Activated CD4-positive, alpha-beta T cell treated with anti-CD3 and anti-CD28 coated beads, Interleukin-2, amount 50 U/mL, for 1 hour (primary cell): Measurements from ENCODE around the gene C4orf51.
A peak's percentile ranks its signal among the peaks of the same experiment; 100 is the strongest.

ENCODE experiments used
- DNase-seq: peaks from one replicate; pipeline ENCODE4 v3.0.0-alpha.2; 2020

C4orf51 gene

GRCh38 chr4:145716200-145716599 lies 36.3 kb downstream of the C4orf51 start:
- no peak for DNase-seq

GRCh38 chr4:145716661-145717200 lies 36.8 kb downstream of the C4orf51 start:
- DNase-seq: no peak

GRCh38 chr4:145719752-145720624 lies 40.0 kb downstream of the C4orf51 start:
- no peak for DNase-seq

GRCh38 chr4:145720656-145721055 lies 40.7 kb downstream of the C4orf51 start:
- no peak for DNase-seq

- no peak for DNase-seq
Observed at GRCh38 chr4:145722561-145722960, 42.6 kb downstream of the C4orf51 start.

GRCh38 chr4:145723336-145723735 lies 43.4 kb downstream of the C4orf51 start:
- no peak for DNase-seq

- DNase-seq: no peak
Observed at GRCh38 chr4:145730026-145730425, 50.1 kb downstream of the C4orf51 start.

- no peak for DNase-seq
Observed at GRCh38 chr4:145731028-145731427, 51.1 kb downstream of the C4orf51 start.

- DNase-seq: no peak
Observed at GRCh38 chr4:145732001-145732815, 52.3 kb downstream of the C4orf51 start.

- DNase-seq: peak; percentile 76
Observed at GRCh38 chr4:145732895-145733880, 53.2 kb downstream of the C4orf51 start.

- no peak for DNase-seq
Observed at GRCh38 chr4:145734031-145734430, 54.1 kb downstream of the C4orf51 start.

GRCh38 chr4:145734576-145735346 lies 54.8 kb downstream of the C4orf51 start:
- no peak for DNase-seq

- DNase-seq: no peak
Observed at GRCh38 chr4:145735347-145735675, 55.4 kb downstream of the C4orf51 start.

GRCh38 chr4:145735827-145736226 lies 55.9 kb downstream of the C4orf51 start:
- DNase-seq: no peak

- no peak for DNase-seq
Observed at GRCh38 chr4:145736241-145736831, 56.4 kb downstream of the C4orf51 start.

- DNase-seq: no peak
Observed at GRCh38 chr4:145739845-145740244, 59.9 kb downstream of the C4orf51 start.

GRCh38 chr4:145740806-145741205 lies 60.9 kb downstream of the C4orf51 start:
- DNase-seq: no peak

GRCh38 chr4:145743641-145744040 lies 63.7 kb downstream of the C4orf51 start:
- DNase-seq: no peak

- DNase-seq: no peak
Observed at GRCh38 chr4:145755802-145756201, 75.9 kb downstream of the C4orf51 start.

GRCh38 chr4:145756244-145756643 lies 76.3 kb downstream of the C4orf51 start:
- no peak for DNase-seq

- DNase-seq: no peak
Observed at GRCh38 chr4:145757188-145757587, 77.2 kb downstream of the C4orf51 start.
